Measurements from ENCODE around the gene CCDC59.

GRCh38 chr12:82363990-82364389 is 5.8 kb upstream of the CCDC59 start:
- TF ChIP-seq, protein P1, sequence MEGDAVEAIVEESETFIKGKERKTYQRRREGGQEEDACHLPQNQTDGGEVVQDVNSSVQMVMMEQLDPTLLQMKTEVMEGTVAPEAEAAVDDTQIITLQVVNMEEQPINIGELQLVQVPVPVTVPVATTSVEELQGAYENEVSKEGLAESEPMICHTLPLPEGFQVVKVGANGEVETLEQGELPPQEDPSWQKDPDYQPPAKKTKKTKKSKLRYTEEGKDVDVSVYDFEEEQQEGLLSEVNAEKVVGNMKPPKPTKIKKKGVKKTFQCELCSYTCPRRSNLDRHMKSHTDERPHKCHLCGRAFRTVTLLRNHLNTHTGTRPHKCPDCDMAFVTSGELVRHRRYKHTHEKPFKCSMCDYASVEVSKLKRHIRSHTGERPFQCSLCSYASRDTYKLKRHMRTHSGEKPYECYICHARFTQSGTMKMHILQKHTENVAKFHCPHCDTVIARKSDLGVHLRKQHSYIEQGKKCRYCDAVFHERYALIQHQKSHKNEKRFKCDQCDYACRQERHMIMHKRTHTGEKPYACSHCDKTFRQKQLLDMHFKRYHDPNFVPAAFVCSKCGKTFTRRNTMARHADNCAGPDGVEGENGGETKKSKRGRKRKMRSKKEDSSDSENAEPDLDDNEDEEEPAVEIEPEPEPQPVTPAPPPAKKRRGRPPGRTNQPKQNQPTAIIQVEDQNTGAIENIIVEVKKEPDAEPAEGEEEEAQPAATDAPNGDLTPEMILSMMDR (IDR thresholded peaks at IDR 0.05): no peak
- TF ChIP-seq MAFK (IDR thresholded peaks at IDR 0.05; ENCODE audit: partially characterized antibody) (no peak), NR3C1 (IDR thresholded peaks at IDR 0.05) (no peak), HOXA7 (CRISPR knock-in tag; IDR thresholded peaks at IDR 0.05) (no peak), RNF2 (IDR thresholded peaks at IDR 0.05; ENCODE audit: borderline replicate concordance, low read depth) (no peak), POLR2A (IDR thresholded peaks at IDR 0.05; ENCODE audit: low read length) (no peak), RCOR1 (IDR thresholded peaks at IDR 0.05; ENCODE audit: low read depth, low read length) (no peak), RAD21 (conservative IDR thresholded peaks at IDR 0.05 in 1 of 2, IDR thresholded peaks at IDR 0.05 in 1 of 2) (no peak), KDM5A (IDR thresholded peaks at IDR 0.05) (no peak), ESRRA (IDR thresholded peaks at IDR 0.05; ENCODE audit: borderline replicate concordance, low read length) (no peak), RARB (CRISPR knock-in tag; IDR thresholded peaks at IDR 0.05) (no peak)
- TF ChIP-seq, protein P2, sequence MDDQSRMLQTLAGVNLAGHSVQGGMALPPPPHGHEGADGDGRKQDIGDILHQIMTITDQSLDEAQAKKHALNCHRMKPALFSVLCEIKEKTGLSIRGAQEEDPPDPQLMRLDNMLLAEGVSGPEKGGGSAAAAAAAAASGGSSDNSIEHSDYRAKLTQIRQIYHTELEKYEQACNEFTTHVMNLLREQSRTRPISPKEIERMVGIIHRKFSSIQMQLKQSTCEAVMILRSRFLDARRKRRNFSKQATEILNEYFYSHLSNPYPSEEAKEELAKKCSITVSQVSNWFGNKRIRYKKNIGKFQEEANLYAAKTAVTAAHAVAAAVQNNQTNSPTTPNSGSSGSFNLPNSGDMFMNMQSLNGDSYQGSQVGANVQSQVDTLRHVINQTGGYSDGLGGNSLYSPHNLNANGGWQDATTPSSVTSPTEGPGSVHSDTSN (IDR thresholded peaks at IDR 0.05): no peak

All from A549 (cell line).